Astrocyte of the cerebellum (primary cell): Measurements from ENCODE around the gene CUBN.

ENCODE experiments used
- DNase-seq: peaks from one replicate; pipeline ENCODE4 v3.0.0-alpha.2; 2011; ENCODE audit warnings: low read depth
- H3K4me3 ChIP-seq: 2 replicates; pipeline ENCODE4 v1.5.1; 2011; ENCODE audit warnings: mild to moderate bottlenecking, low read depth, low read length, moderate library complexity
- in situ Hi-C: cut with HindIII; loops from 2 replicates; pipeline ENCODE4 v1.10.0; 2017; ENCODE audit warnings: low sequenced_read_pairs
- TF ChIP-seq, protein P1 (sequence below): IDR thresholded peaks from 2 replicates; pipeline ENCODE4 v1.5.1; 2012; ENCODE audit warnings: low read length, low read depth, moderate library complexity, mild to moderate bottlenecking; ENCODE audit errors: missing control alignments

CUBN gene

DNA sequence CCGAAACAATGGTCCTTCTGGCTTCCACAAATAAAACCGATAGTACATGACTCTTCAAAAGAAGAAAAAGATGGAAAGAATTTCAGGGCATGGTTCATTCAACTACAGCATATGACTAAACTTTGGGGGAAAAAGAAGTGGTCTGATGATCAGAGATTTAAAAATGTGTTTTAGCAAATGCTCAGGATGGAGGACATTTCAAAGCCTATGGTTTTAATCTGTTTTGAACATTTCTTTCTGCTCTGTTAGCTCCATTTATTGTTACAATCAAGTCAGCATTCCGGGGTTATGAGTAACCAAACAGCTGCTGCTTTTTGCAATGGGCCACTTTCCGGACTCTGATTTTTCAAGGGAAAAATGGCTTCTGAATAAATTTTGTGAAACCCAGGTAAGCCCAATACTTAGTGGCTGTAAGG is 142.4 kb downstream of the CUBN start:
- DNase-seq: peak; percentile 91
- TF ChIP-seq, protein P1, sequence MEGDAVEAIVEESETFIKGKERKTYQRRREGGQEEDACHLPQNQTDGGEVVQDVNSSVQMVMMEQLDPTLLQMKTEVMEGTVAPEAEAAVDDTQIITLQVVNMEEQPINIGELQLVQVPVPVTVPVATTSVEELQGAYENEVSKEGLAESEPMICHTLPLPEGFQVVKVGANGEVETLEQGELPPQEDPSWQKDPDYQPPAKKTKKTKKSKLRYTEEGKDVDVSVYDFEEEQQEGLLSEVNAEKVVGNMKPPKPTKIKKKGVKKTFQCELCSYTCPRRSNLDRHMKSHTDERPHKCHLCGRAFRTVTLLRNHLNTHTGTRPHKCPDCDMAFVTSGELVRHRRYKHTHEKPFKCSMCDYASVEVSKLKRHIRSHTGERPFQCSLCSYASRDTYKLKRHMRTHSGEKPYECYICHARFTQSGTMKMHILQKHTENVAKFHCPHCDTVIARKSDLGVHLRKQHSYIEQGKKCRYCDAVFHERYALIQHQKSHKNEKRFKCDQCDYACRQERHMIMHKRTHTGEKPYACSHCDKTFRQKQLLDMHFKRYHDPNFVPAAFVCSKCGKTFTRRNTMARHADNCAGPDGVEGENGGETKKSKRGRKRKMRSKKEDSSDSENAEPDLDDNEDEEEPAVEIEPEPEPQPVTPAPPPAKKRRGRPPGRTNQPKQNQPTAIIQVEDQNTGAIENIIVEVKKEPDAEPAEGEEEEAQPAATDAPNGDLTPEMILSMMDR: no peak
- H3K4me3 ChIP-seq: no peak overlapping the region
- in situ Hi-C loops: no loop called here

DNA sequence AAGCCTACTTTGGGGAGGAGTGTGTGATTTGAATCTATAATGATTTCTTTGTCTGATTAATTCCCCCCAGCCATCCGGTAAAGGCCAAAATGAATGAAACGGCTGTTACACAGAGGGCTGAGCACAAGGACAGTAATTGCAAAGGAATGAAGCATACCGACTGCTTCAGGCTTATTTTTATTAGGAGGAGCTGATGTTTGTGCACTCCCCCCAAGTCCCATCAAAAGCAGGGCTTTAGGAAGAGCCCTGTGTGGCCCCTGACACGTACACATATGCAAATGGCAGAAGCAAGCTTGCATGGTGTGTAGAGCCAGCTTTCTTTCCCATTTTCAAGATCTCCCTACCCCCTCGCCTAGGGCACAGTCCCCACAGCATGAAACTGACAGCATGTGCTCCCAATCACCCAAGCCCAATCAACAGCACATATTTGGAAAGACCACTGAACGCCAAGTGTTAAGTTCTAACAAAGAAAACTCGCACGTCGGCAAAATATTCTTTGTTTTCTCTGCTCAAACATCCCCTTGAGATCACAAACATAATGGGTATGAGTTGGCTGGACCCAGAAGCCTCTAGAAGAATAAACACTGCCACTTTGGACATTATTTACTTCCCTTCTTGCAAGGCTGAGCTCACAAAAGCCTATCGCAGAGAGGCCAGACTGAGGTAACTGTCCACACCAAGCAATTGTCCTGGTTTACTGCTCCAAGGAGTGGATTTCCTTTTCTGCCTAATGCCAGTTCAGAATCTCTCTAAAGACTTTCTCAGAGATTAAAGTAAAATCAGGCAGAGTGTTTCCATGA is 143.0 kb downstream of the CUBN start:
- TF ChIP-seq, protein P1: no peak
- DNase-seq: peak; percentile 85
- in situ Hi-C loops: no loop called here
- no peak overlapping the region for H3K4me3 ChIP-seq

DNA sequence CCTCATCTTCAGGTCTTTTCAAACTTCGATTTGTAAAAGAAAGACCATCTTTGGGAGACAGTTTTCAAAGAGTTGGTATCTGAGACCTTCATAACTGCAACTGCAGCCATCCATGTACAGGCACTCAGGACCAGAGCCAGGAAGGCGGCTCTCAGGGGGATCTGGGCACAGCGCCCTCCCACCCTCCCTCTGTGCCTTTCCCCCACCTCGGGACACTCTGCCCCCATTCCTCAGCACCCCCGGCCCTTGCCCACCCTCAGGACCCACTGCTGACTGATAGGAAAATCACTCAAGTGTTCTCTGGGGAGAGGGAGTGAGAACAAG is 143.6 kb downstream of the CUBN start:
- DNase-seq: no peak
- TF ChIP-seq, protein P1: no peak
- H3K4me3 ChIP-seq: no peak overlapping the region
- in situ Hi-C loops: no loop called here

DNA sequence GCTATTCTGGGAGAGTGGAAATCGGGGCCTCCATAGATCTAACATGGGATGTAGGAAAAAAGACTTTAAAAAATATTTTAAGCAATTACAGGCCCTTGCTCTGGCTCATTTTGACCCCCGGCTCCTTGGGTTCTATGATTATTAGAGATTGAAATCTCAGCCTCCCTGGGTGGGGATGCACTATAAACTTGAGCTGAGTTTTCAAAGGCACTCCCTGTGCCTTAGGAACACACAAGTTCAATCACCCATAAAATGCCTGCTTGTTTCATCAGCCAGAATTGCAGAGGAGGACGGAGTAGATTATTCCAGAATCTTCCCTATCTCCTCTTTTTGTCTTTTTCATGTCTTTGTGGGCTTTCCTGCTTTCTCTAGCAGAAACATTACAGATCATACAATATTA is 145.4 kb downstream of the CUBN start:
- DNase-seq: no peak
- in situ Hi-C loops: no loop called here
- TF ChIP-seq, protein P1: no peak
- no peak overlapping the region for H3K4me3 ChIP-seq

DNA sequence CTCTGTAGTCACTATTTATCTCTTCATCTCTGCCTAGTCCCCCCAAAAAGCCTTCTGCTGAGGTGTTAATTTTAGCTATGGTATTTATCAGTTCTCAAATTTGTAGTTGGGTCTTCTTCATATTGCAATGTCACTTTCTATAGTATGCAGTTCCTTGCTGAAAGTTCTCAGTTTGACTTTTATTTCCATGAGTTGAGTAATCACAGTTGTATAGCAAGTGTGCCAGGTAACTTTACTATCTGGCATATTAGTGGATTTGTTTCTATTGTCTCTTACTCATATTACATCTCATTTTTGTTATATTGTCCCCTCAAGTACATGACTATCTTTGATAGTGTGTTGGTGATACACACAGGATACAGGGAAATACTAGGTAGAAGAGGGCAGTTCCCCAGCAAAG is 152.8 kb downstream of the CUBN start:
- no peak overlapping the region for H3K4me3 ChIP-seq
- no peak for DNase-seq
- TF ChIP-seq, protein P1: no peak
- in situ Hi-C loops: no loop called here

DNA sequence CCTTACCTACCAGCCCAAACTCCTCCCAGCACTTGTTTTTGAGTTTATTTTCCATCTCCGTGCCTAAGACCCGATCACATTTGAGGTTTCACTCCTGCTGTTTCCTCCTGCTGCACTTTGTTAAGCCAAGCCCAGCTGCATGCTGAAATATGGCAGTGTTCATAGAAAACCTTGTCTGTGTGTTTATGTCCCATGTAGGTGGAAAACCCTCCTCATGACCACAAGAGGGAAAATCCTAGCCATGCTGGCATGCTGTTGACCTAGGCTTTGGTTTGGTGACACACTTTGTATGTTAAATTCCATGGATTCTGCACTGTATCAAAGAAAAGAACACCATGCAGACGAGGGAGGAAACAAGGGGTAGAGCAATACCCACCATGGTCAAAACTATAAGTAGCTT is 154.4 kb downstream of the CUBN start:
- TF ChIP-seq, protein P1: no peak
- peak; percentile 60 for DNase-seq
- no peak overlapping the region for H3K4me3 ChIP-seq
- in situ Hi-C loops: no loop called here
